ENCODE measurements around the gene TMEM39A. TPM values are rescaled to one million over a fixed set of nuclear protein-coding genes. Genes with fewer than 3 reads are reported as not detected.

Gene TMEM39A
- total and polyA plus RNA-seq, 10 of the 15 experiments (the other 5 are each of a cell fraction or from before 2014, with no cell fraction given) = 10.8 to 44.7 (median 33.2) TPM

- TF ChIP-seq USF1 (IDR thresholded peaks at IDR 0.05; ENCODE audit: borderline replicate concordance, extremely low read length, insufficient read depth, low read depth, low read length) = no peak
These were observed 7.5 kb upstream of the TMEM39A start (continued) for GRCh38 chr3:119470866-119471265.

- 0 out of 3 replicates have a peak, but pooled peaks have one; percentile 8 for ATAC-seq
- peak overlapping the region; percentile 100 for H2AFZ ChIP-seq (ENCODE audit: control insufficient read depth, low read depth, low read length)
- TF ChIP-seq RELA (IDR thresholded peaks at IDR 0.05; ENCODE audit: borderline replicate concordance, partially characterized antibody) (no peak), TAF1 (IDR thresholded peaks at IDR 0.05; ENCODE audit: borderline replicate concordance, low read depth, low read length) (no peak), SUPT20H (IDR thresholded peaks at IDR 0.05; ENCODE audit: borderline replicate concordance, control insufficient read depth, low read depth, low read length) (no peak), SMARCA5 (IDR thresholded peaks at IDR 0.05) (no peak), MLLT1 (IDR thresholded peaks at IDR 0.05) (no peak), CEBPZ (IDR thresholded peaks at IDR 0.05; ENCODE audit: low read depth, low read length) (no peak), CHD2 (IDR thresholded peaks at IDR 0.05; ENCODE audit: borderline replicate concordance, low read depth, low read length) (no peak), RUNX3 (IDR thresholded peaks at IDR 0.05; ENCODE audit: low read length) (peak; percentile 21; the same call in 1 of the 2 replicates), TCF3 (IDR thresholded peaks at IDR 0.05; ENCODE audit: borderline replicate concordance, insufficient read depth, low read depth, low read length) (no peak)
These were observed 6.2 kb upstream of the TMEM39A start for GRCh38 chr3:119469418-119470189.

More at GRCh38 chr3:119469418-119470189, 6.2 kb upstream of the TMEM39A start:
- SMC1A ChIA-PET (ENCODE audit: uncharacterized antibody, unreplicated experiment) = interaction anchor here (1.0 to 2.7 kb wide), 10 partner anchors 10 to 213 kb away, joined by 3 to 11 read pairs (median 3); partner anchors contain the start of gene TIMMDC1
- Histone ChIP-seq H3K4me1 (ENCODE audit: control insufficient read depth, insufficient read depth, low read length) (no peaks in the 10 kb centered on the region), H3K4me2 (ENCODE audit: control insufficient read depth, insufficient read depth) (peak overlapping the region; percentile 72), H3K36me3 (ENCODE audit: control insufficient read depth in 2 of 2, insufficient read depth in 2 of 2, low read length in 1 of 2) (peaks cover 1 to 3% of the 10 kb centered on the region in 2 experiments; a peak in 3 of 4 replicates), H3K79me2 (ENCODE audit: control insufficient read depth, insufficient read depth, low read length) (peaks cover 31% of the 10 kb centered on the region), H3K27me3 (replicated peaks in 1 of 2; ENCODE audit: control insufficient read depth in 2 of 2, insufficient read depth in 2 of 2, low read length in 1 of 2) (no peaks in the 10 kb centered on the region), H3K4me3 (peak overlapping the region; percentile 90), H3K9ac (ENCODE audit: control insufficient read depth, insufficient read depth, low read length) (peak overlapping the region; percentile 89), H4K20me1 (ENCODE audit: control insufficient read depth, insufficient read depth) (no peaks in the 10 kb centered on the region), H3K27ac (ENCODE audit: control insufficient read depth, insufficient read depth) (peak overlapping the region; percentile 96), H3K9me3 (replicated peaks; ENCODE audit: control insufficient read depth, insufficient read depth, low read length) (no peaks in the 10 kb centered on the region)
- in situ Hi-C loops (cut with MboI) = no loop called here
- RAD21 ChIA-PET (ENCODE audit: unreplicated experiment) = interaction anchor here (1.1 to 2.8 kb wide), 6 partner anchors 29 to 195 kb away, joined by 4 to 5 read pairs (median 5); partner anchors contain the start of genes CD80 and TIMMDC1
- POLR2A ChIA-PET = interaction anchor here (0.9 to 4.0 kb wide), 5 partner anchors 9 to 626 kb away, joined by 3 to 20 read pairs (median 4); partner anchors contain the start of genes CD80 and TIMMDC1
- CTCF ChIA-PET = interaction anchor here (0.7 to 2.0 kb wide), 6 partner anchors 8 to 211 kb away, joined by 3 to 10 read pairs (median 3); no protein-coding TSS in a partner anchor
- DNase-seq (ENCODE audit: low read depth, low spot score) = peak; percentile 25
- FAIRE-seq = no peak
- intact Hi-C loops (cut with micrococcal nuclease; ENCODE audit: unreplicated experiment) = loop anchor here (2.0 to 10.0 kb wide), 3 partner anchors 29 to 175 kb away; partner anchors contain the start of genes ARHGAP31, CD80 and TIMMDC1
- WGBS (ENCODE audit: insufficient coverage, insufficient replicate concordance, low lambda C conversion rate, missing lambda C conversion rate) = under 1% methylated on average over 16 of the region's 16 CpGs
- BruUV-seq (replicated peaks) = no TSS peak

All from GM12878 (cell line).